Spinal cord (tissue), 10 donors: ENCODE data around the gene C1QL2. TPM values are rescaled to one million over a fixed set of nuclear protein-coding genes. Genes with fewer than 3 reads are reported as not detected.

Source experiments
- DNase-seq, 6 donors: peaks; one replicate each; pipeline versions ENCODE4 v3.0.0 to v3.0.0-alpha.2; 2013 to 2015; ENCODE audit warnings: low spot score in 6 of 6, low read depth in 4 of 6
- H3K27ac ChIP-seq: one replicate; pipeline ENCODE4 v1.5.1; 2013; ENCODE audit warnings: low read depth, low read length, control low read depth
- H3K27me3 ChIP-seq: one replicate; pipeline ENCODE4 v1.6.1; 2013; ENCODE audit warnings: low read length; ENCODE audit not compliant: control insufficient read depth, insufficient read depth
- H3K36me3 ChIP-seq: one replicate; pipeline ENCODE4 v1.6.1; 2013; ENCODE audit warnings: low read length; ENCODE audit not compliant: control insufficient read depth, insufficient read depth
- H3K4me1 ChIP-seq: one replicate; pipeline ENCODE4 v1.6.1; 2013; ENCODE audit warnings: low read length; ENCODE audit not compliant: control insufficient read depth, insufficient read depth
- H3K4me3 ChIP-seq: one replicate; pipeline ENCODE4 v1.5.1; 2013; ENCODE audit warnings: low read depth, low read length, control low read depth
- H3K9me3 ChIP-seq: one replicate; pipeline ENCODE4 v1.6.1; 2013; ENCODE audit warnings: low read length; ENCODE audit not compliant: control insufficient read depth, insufficient read depth
- WGBS: methylation state at CpG from one replicate; pipeline ENCODE4 v1.1.5; 2013; ENCODE audit warnings: missing lambda C conversion rate; ENCODE audit not compliant: insufficient coverage; 5-methylcytosine and 5-hydroxymethylcytosine counted together
- long read RNA-seq, 4 donors: transcript quantifications; one replicate each; lab custom pipeline, GENCODE V29; 2026
- polyA plus RNA-seq, 2 donors: library from polyadenylated mRNA; unstranded; fragments of 120-200 nt; gene quantifications; one replicate each; pipeline ENCODE4 v1.2.1, GENCODE V29; 2013; ENCODE audit not compliant: insufficient read length in 2 of 2
- total RNA-seq, 2 donors: library from RNA; depleted of rRNA in 1 of 2; stranded (reverse); fragments of 120-200 nt in 1 of 2; fragments of >200 nt in 1 of 2; gene quantifications; one replicate each; pipeline versions ENCODE4 v1.2.3 to v1.2.4, GENCODE V29; 2013 to 2014
- donor health status: healthy.

C1QL2 gene
- total RNA-seq: under 1 TPM; 0.11 to 0.20 TPM
- under 1 TPM; 0.48 to 0.74 TPM for polyA plus RNA-seq
- long read RNA-seq, donor 1: 0 reads
- long read RNA-seq, donor 2: 0 reads
- long read RNA-seq, donor 3: 0 reads
- long read RNA-seq, donor 4: 0 reads

GRCh38 chr2:119158563-119159347, at the start of gene C1QL2:
Gene C1QL2 (minus strand): TSS chr2:119158751. CDS start chr2:119158269, 482 bp downstream.
- H3K4me1 ChIP-seq: peaks cover 22% of the 10 kb centered on the region
- peaks cover 81% of the 10 kb centered on the region for H3K27me3 ChIP-seq
- no peaks in the 10 kb centered on the region for H3K9me3 ChIP-seq
- no peak within 1 kb of the TSS for H3K27ac ChIP-seq
- H3K4me3 ChIP-seq: no peak within 1 kb of the TSS
- 2% methylated on average over 65 of the region's 71 CpGs for WGBS
- no peaks in the 10 kb centered on the region for H3K36me3 ChIP-seq
- DNase-seq: peak in 3 of 6 donors; percentile 11 to 80 (median 77)

- DNase-seq: no peak
- H3K27me3 ChIP-seq: no peaks in the 10 kb centered on the region
- H3K36me3 ChIP-seq: no peaks in the 10 kb centered on the region
- peaks cover 6% of the 10 kb centered on the region for H3K4me1 ChIP-seq
- H3K27ac ChIP-seq: no peak overlapping the region
- H3K4me3 ChIP-seq: no peak overlapping the region
- no peaks in the 10 kb centered on the region for H3K9me3 ChIP-seq
- WGBS: 100% methylated on average over 2 of the region's 2 CpGs
Measured at GRCh38 chr2:119207447-119207846, 48.9 kb upstream of the C1QL2 start.

- no peak for DNase-seq
- no peaks in the 10 kb centered on the region for H3K9me3 ChIP-seq
- no peak overlapping the region for H3K4me3 ChIP-seq
- no peaks in the 10 kb centered on the region for H3K36me3 ChIP-seq
- H3K27me3 ChIP-seq: no peaks in the 10 kb centered on the region
- WGBS: no CpG with 5 or more reads among the region's 2 CpGs
- no peak overlapping the region for H3K27ac ChIP-seq
- no peaks in the 10 kb centered on the region for H3K4me1 ChIP-seq
Measured at GRCh38 chr2:119206201-119206600, 47.6 kb upstream of the C1QL2 start.

- DNase-seq: no peak
- Histone ChIP-seq H3K9me3 (no peaks in the 10 kb centered on the region), H3K27ac (no peak overlapping the region), H3K4me1 (no peaks in the 10 kb centered on the region), H3K4me3 (no peak overlapping the region), H3K36me3 (no peaks in the 10 kb centered on the region), H3K27me3 (no peaks in the 10 kb centered on the region)
- 80% methylated on average over 13 of the region's 13 CpGs for WGBS
Measured at GRCh38 chr2:119205001-119205706, 46.6 kb upstream of the C1QL2 start.

GRCh38 chr2:119204525-119204924, 46.0 kb upstream of the C1QL2 start:
- H3K27me3 ChIP-seq: no peaks in the 10 kb centered on the region
- no peak overlapping the region for H3K4me3 ChIP-seq
- H3K27ac ChIP-seq: no peak overlapping the region
- no peaks in the 10 kb centered on the region for H3K9me3 ChIP-seq
- no peaks in the 10 kb centered on the region for H3K4me1 ChIP-seq
- 80% methylated on average over 6 of the region's 6 CpGs for WGBS
- no peak for DNase-seq
- H3K36me3 ChIP-seq: no peaks in the 10 kb centered on the region

- no peak overlapping the region for H3K27ac ChIP-seq
- H3K36me3 ChIP-seq: no peaks in the 10 kb centered on the region
- 79% methylated on average over 1 of the region's 1 CpG for WGBS
- H3K4me1 ChIP-seq: no peaks in the 10 kb centered on the region
- H3K9me3 ChIP-seq: no peaks in the 10 kb centered on the region
- no peaks in the 10 kb centered on the region for H3K27me3 ChIP-seq
- DNase-seq: no peak
- no peak overlapping the region for H3K4me3 ChIP-seq
Measured at GRCh38 chr2:119202610-119203310, 44.2 kb upstream of the C1QL2 start.

GRCh38 chr2:119201815-119202214, 43.3 kb upstream of the C1QL2 start:
- Histone ChIP-seq H3K4me3 (no peak overlapping the region), H3K27ac (no peak overlapping the region), H3K4me1 (no peaks in the 10 kb centered on the region), H3K9me3 (no peaks in the 10 kb centered on the region), H3K27me3 (no peaks in the 10 kb centered on the region), H3K36me3 (no peaks in the 10 kb centered on the region)
- DNase-seq: no peak
- WGBS: 92% methylated on average over 4 of the region's 5 CpGs

GRCh38 chr2:119198240-119198840, 39.8 kb upstream of the C1QL2 start:
- Histone ChIP-seq H3K4me1 (no peaks in the 10 kb centered on the region), H3K27me3 (peaks cover 3% of the 10 kb centered on the region), H3K4me3 (no peak overlapping the region), H3K36me3 (no peaks in the 10 kb centered on the region), H3K9me3 (no peaks in the 10 kb centered on the region), H3K27ac (no peak overlapping the region)
- no peak for DNase-seq
- 84% methylated on average over 7 of the region's 7 CpGs for WGBS

GRCh38 chr2:119197529-119198239, 39.1 kb upstream of the C1QL2 start:
- no peaks in the 10 kb centered on the region for H3K9me3 ChIP-seq
- 85% methylated on average over 7 of the region's 10 CpGs for WGBS
- H3K27ac ChIP-seq: no peak overlapping the region
- H3K36me3 ChIP-seq: no peaks in the 10 kb centered on the region
- DNase-seq: no peak
- no peak overlapping the region for H3K4me3 ChIP-seq
- H3K27me3 ChIP-seq: peaks cover 3% of the 10 kb centered on the region
- H3K4me1 ChIP-seq: no peaks in the 10 kb centered on the region
